Endothelial cell of umbilical vein (primary cell): Measurements from ENCODE around the gene ULK4. TPM values are rescaled to one million over a fixed set of nuclear protein-coding genes. Genes with fewer than 3 reads are reported as not detected.

ENCODE experiments used
- BruUV-seq: library from RNA; stranded (reverse); fragments of 400-500 nt; replicated peaks from 2 replicates; lab custom pipeline; 2021; lab: Mats Ljungman, UMichigan
- CTCF ChIA-PET: fragments of 300-600, 350-600 bp; sonication (Branson Sonifier 250); formaldehyde crosslinking; loops from one replicate; lab custom pipeline; 2021; ENCODE audit warnings: antibody characterized with exemption, inconsistent platforms; lab: Charles Lee
- POLR2A ChIA-PET: fragments of 300-600, 350-600 bp; sonication (Branson Sonifier 250); formaldehyde crosslinking; loops from one replicate; lab custom pipeline; 2021; ENCODE audit warnings: antibody characterized with exemption, inconsistent platforms; lab: Charles Lee
- DNase-seq: peaks from one replicate; pipeline ENCODE4 v3.0.0-alpha.2; 2011; ENCODE audit warnings: low read depth, low spot score
- FAIRE-seq: peaks from 2 replicates; lab custom pipeline; 2011; peaks lifted over from hg19 to GRCh38; lab: Jason Lieb, UNC
- H2AFZ ChIP-seq: 2 replicates; pipeline ENCODE4 v1.6.0; 2012; ENCODE audit warnings: low read depth, low read length, control low read depth, inconsistent platforms
- H3K27ac ChIP-seq: 2 replicates; pipeline ENCODE4 v1.5.1; 2011; ENCODE audit warnings: low read depth, mild to moderate bottlenecking, control low read depth, low read length, moderate library complexity; ENCODE audit not compliant: insufficient read depth
- H3K27me3 ChIP-seq, 2 experiments: 2 replicates each; pipeline versions ENCODE4 v1.6.0 to v1.6.1; 2011; ENCODE audit warnings: low read length in 2 of 2, mixed read lengths in 1 of 2; ENCODE audit not compliant: control insufficient read depth in 2 of 2, insufficient read depth in 2 of 2
- H3K36me3 ChIP-seq, 2 experiments: 2 replicates in 1 of 2; 3 replicates in 1 of 2; pipeline ENCODE4 v1.5.1; 2011; ENCODE audit warnings: low read length in 2 of 2, mild to moderate bottlenecking in 1 of 2, moderate library complexity in 1 of 2; ENCODE audit not compliant: control insufficient read depth in 2 of 2, insufficient read depth in 2 of 2; ENCODE audit errors: extremely low read depth in 1 of 2
- H3K4me1 ChIP-seq: 3 replicates; pipeline ENCODE4 v1.5.1; 2011; ENCODE audit warnings: mild to moderate bottlenecking, low read length; ENCODE audit not compliant: control insufficient read depth, insufficient read depth; ENCODE audit errors: extremely low read depth
- H3K4me2 ChIP-seq: 2 replicates; pipeline ENCODE4 v1.6.1; 2011; ENCODE audit warnings: low read length, control low read depth, mixed read lengths; ENCODE audit not compliant: insufficient read depth
- H3K4me3 ChIP-seq, 3 experiments: fragments of 200-600 bp in 1 of 3; sonication (generic), shearing (Covaris generic) in 1 of 3; replicated peaks in 1 of 3; 2 replicates each; pipeline ENCODE4 v1.5.1; 2011 to 2016; ENCODE audit warnings: control low read depth in 3 of 3, low read length in 3 of 3, mild to moderate bottlenecking in 2 of 3, inconsistent platforms in 1 of 3, low read depth in 1 of 3, moderate library complexity in 1 of 3; ENCODE audit not compliant: insufficient read depth in 1 of 3
- H3K79me2 ChIP-seq: 2 replicates; pipeline ENCODE4 v1.6.0; 2012; ENCODE audit warnings: low read length, inconsistent platforms; ENCODE audit not compliant: control insufficient read depth, insufficient read depth
- H3K9ac ChIP-seq: replicated peaks from 2 replicates; pipeline ENCODE3; 2011; ENCODE audit warnings: low read length, control low read depth; ENCODE audit not compliant: insufficient read depth; ENCODE audit errors: extremely low read depth
- H3K9me1 ChIP-seq: replicated peaks from 3 replicates; pipeline ENCODE4 v1.6.0; 2011; ENCODE audit warnings: mild to moderate bottlenecking, low read length; ENCODE audit not compliant: control insufficient read depth, insufficient read depth; ENCODE audit errors: extremely low read depth
- H3K9me3 ChIP-seq: replicated peaks from 2 replicates; pipeline ENCODE4 v1.5.1; 2012; ENCODE audit warnings: low read length, inconsistent platforms; ENCODE audit not compliant: control insufficient read depth, insufficient read depth
- H4K20me1 ChIP-seq: replicated peaks from 2 replicates; pipeline ENCODE3; 2011; ENCODE audit warnings: mild to moderate bottlenecking, low read length; ENCODE audit not compliant: control insufficient read depth, insufficient read depth; ENCODE audit errors: extremely low read depth
- CTCF ChIP-seq, 2 donors: IDR thresholded peaks; 1 replicate in 1 of 2; 2 replicates in 1 of 2; pipeline ENCODE4 v1.5.1; 2011; ENCODE audit warnings: low read length in 2 of 2, mild to moderate bottlenecking in 2 of 2, moderate library complexity in 2 of 2, control low read depth in 1 of 2, inconsistent platforms in 1 of 2, low read depth in 1 of 2; ENCODE audit not compliant: insufficient read depth in 1 of 2; ENCODE audit errors: extremely low read depth in 1 of 2
- EZH2 ChIP-seq: IDR thresholded peaks from 2 replicates; pipeline ENCODE4 v1.6.1; 2012; ENCODE audit warnings: borderline replicate concordance, low read depth, mild to moderate bottlenecking, moderate library complexity, low read length, inconsistent platforms; ENCODE audit not compliant: severe bottlenecking
- FOS ChIP-seq: IDR thresholded peaks from 2 replicates; pipeline ENCODE4 v1.6.1; 2011; ENCODE audit warnings: mild to moderate bottlenecking, low read length, moderate library complexity, borderline replicate concordance; ENCODE audit not compliant: insufficient read depth
- GATA2 ChIP-seq: IDR thresholded peaks from 2 replicates; pipeline ENCODE4 v1.7.0; 2011; ENCODE audit warnings: low read depth, mild to moderate bottlenecking, moderate library complexity, mixed read lengths, low read length; ENCODE audit not compliant: insufficient read length, insufficient read depth
- JUN ChIP-seq: IDR thresholded peaks from 2 replicates; pipeline ENCODE4 v1.6.1; 2011; ENCODE audit warnings: borderline replicate concordance, low read depth; ENCODE audit not compliant: insufficient read length, insufficient read depth
- MAX ChIP-seq: IDR thresholded peaks from 2 replicates; pipeline ENCODE4 v1.6.1; 2011; ENCODE audit not compliant: insufficient read depth, insufficient read length
- MYC ChIP-seq: IDR thresholded peaks from one replicate; pipeline ENCODE4 v1.6.1; 2011; ENCODE audit warnings: mild to moderate bottlenecking, low read depth, low read length
- POLR2A ChIP-seq: IDR thresholded peaks from 2 replicates; pipeline ENCODE4 v1.6.1; 2012; ENCODE audit warnings: low read depth, mild to moderate bottlenecking, control low read depth, low read length
- POLR2AphosphoS5 ChIP-seq: IDR thresholded peaks from 2 replicates; pipeline ENCODE4 v1.6.1; 2012; ENCODE audit warnings: low read depth, mild to moderate bottlenecking, control low read depth, low read length, moderate library complexity; ENCODE audit not compliant: insufficient read depth
- dilution Hi-C: fragments of 300-500 bp; cut with MboI; formaldehyde crosslinking; loops from one replicate; pipeline ENCODE4 v1.15.0; 2019; ENCODE audit warnings: low sequenced_read_pairs; ENCODE audit not compliant: extremely low pct_ligation_motif_present
- intact Hi-C: fragments of 100-400 bp; cut with micrococcal nuclease; formaldehyde crosslinking; loops from one replicate; pipeline ENCODE4 v1.10.0; 2022
- polyA plus RNA-seq, 4 experiments: library from polyadenylated mRNA; depleted of rRNA in 3 of 4; stranded (reverse) in 3 of 4; unstranded in 1 of 4; fragments of >200 nt; gene quantifications; 2 replicates each; pipeline versions ENCODE4 v1.2.1 to v1.2.3, GENCODE V29; 2011 to 2012; ENCODE audit warnings: missing spikeins in 1 of 4
- total RNA-seq: library from RNA; stranded (reverse); gene quantifications from 2 replicates; pipeline ENCODE4 v1.2.3, GENCODE V29; 2021

Gene ULK4
- total and polyA plus RNA-seq, 2 donors (not counting 3 experiments of a cell fraction or from before 2014, with no cell fraction given): 3.3 to 16.0 TPM

GRCh38 chr3:41345788-41346187 lies 616.1 kb downstream of the ULK4 start:
- CTCF ChIA-PET: no interaction called here

More at GRCh38 chr3:41345788-41346187, 616.1 kb downstream of the ULK4 start:
- no peaks in the 10 kb centered on the region for H3K79me2 ChIP-seq
- H3K36me3 ChIP-seq: no peaks in the 10 kb centered on the region
- no peaks in the 10 kb centered on the region for H3K27me3 ChIP-seq
- no peaks in the 10 kb centered on the region for H3K9me3 ChIP-seq
- no peak for DNase-seq
- H3K9me1 ChIP-seq: no peaks in the 10 kb centered on the region
- H3K9ac ChIP-seq: no peak overlapping the region
- H3K4me2 ChIP-seq: no peak overlapping the region
- no peak overlapping the region for H3K27ac ChIP-seq
- TF ChIP-seq MAX (no peak), EZH2 (no peak), MYC (no peak), CTCF (IDR thresholded peaks at IDR 0.05; ENCODE audit: extremely low read depth in 1 of 2, insufficient read depth in 1 of 2, low read depth in 1 of 2, low read length in 2 of 2) (no peak), JUN (no peak), POLR2AphosphoS5 (no peak), FOS (no peak), POLR2A (no peak), GATA2 (no peak)
- H4K20me1 ChIP-seq: no peaks in the 10 kb centered on the region
- intact Hi-C loops: no loop called here
- H2AFZ ChIP-seq: no peak overlapping the region
- H3K4me1 ChIP-seq: no peaks in the 10 kb centered on the region
- dilution Hi-C loops: no loop called here
- BruUV-seq: no TSS peak
- no peak for FAIRE-seq
- H3K4me3 ChIP-seq: no peak overlapping the region
- POLR2A ChIA-PET: no interaction called here
